ENCODE measurements around the gene FOXJ2. TPM values are rescaled to one million over a fixed set of nuclear protein-coding genes. Genes with fewer than 3 reads are reported as not detected.
"Not testable (repeated sequence)": the region's sequence is repeated elsewhere in the genome, so short reads cannot be mapped to it uniquely, and the experiment has no call there.

The FOXJ2 gene
- total and polyA plus RNA-seq, 10 of the 15 experiments (the other 5 are each of a cell fraction or from before 2014, with no cell fraction given), result 1.4 to 9.3 (median 4.8) TPM

DNA sequence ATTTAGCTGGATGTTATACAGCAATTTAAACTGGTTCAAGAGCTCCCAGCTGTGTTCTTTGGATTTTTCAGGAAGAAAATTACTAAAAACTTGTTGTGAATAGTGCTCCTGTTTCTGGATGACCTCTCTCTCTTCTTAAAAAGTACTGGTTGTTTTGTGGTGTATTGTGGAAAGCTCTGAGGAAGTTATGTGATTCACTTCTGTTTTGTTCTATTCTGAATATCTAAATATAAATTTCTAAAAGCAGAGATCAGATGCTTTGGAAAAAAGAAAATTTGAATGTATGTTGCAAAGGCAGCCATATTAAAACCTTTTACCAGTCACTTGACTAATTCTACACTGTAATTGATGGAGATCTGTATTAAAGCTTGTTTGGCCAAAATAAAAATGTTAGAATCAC, 37.1 kb downstream of the FOXJ2 start:
- H3K4me1 ChIP-seq (ENCODE audit: control insufficient read depth, insufficient read depth, low read length), result peaks cover 5% of the 10 kb centered on the region; the same call in 1 of the 2 replicates
- H3K9me3 ChIP-seq (replicated peaks; ENCODE audit: control insufficient read depth, insufficient read depth, low read length), result no peaks in the 10 kb centered on the region
- FAIRE-seq (no peak), ATAC-seq (no peak), DNase-seq (ENCODE audit: low read depth, low spot score) (no peak)
- ChIA-PET POLR2A (no interaction called here), RAD21 (ENCODE audit: unreplicated experiment) (no interaction called here), CTCF (interaction anchor here (0.9 to 1.3 kb wide), 2 partner anchors 9 to 34 kb away, joined by 3 to 7 read pairs; no protein-coding TSS in a partner anchor), SMC1A (ENCODE audit: uncharacterized antibody, unreplicated experiment) (interaction anchor here (0.8 to 1.4 kb wide), 3 partner anchors 9 to 32 kb away, joined by 3 to 5 read pairs (median 3); no protein-coding TSS in a partner anchor)
- intact Hi-C loops (cut with micrococcal nuclease; ENCODE audit: unreplicated experiment), result no loop called here
- BruUV-seq (replicated peaks), result no TSS peak
- H3K4me3 ChIP-seq, result no peak overlapping the region
- H4K20me1 ChIP-seq (ENCODE audit: control insufficient read depth, insufficient read depth), result no peaks in the 10 kb centered on the region
- no peak overlapping the region for H3K27ac ChIP-seq (ENCODE audit: control insufficient read depth, insufficient read depth)
- H3K79me2 ChIP-seq (ENCODE audit: control insufficient read depth, insufficient read depth, low read length), result no peaks in the 10 kb centered on the region
- H3K36me3 ChIP-seq (ENCODE audit: control insufficient read depth in 2 of 2, insufficient read depth in 2 of 2, low read length in 1 of 2), result no peaks in the 10 kb centered on the region
- no peak overlapping the region for H2AFZ ChIP-seq (ENCODE audit: control insufficient read depth, low read depth, low read length)
- TF ChIP-seq PAX5 (IDR thresholded peaks at IDR 0.05; ENCODE audit: borderline replicate concordance, low read depth, low read length), result no peak
- TF ChIP-seq FOS (IDR thresholded peaks at IDR 0.05; ENCODE audit: borderline replicate concordance, extremely low read depth, insufficient read length), result no peak
- TF ChIP-seq FOXK2 (IDR thresholded peaks at IDR 0.05), result no peak
- H3K27me3 ChIP-seq (replicated peaks in 1 of 2; ENCODE audit: control insufficient read depth in 2 of 2, insufficient read depth in 2 of 2, low read length in 1 of 2), result no peaks in the 10 kb centered on the region
- in situ Hi-C loops (cut with MboI), result no loop called here
- no peak overlapping the region for H3K9ac ChIP-seq (ENCODE audit: control insufficient read depth, insufficient read depth, low read length)
- no peak overlapping the region for H3K4me2 ChIP-seq (ENCODE audit: control insufficient read depth, insufficient read depth)

DNA sequence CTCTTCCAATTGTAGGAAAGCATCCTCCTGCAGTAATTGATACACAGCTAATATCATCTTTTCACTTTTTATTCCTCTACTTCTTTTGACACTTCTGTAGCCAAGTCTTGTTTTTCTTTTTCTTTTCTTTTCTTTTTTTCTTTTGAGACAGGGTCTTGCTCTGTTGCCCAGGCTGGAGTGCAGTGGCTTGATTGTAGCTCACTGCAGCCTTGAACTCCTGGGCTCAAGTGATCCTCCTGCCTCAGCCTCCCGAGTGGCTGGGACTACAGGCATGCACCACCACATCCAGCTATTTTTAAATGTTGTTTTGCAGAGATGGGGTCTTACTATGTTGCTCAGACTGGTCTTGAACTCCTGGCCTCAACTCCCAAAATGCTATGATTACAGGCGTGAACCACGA, 39.3 kb downstream of the FOXJ2 start:
- H2AFZ ChIP-seq (ENCODE audit: control insufficient read depth, low read depth, low read length); H3K9me3 ChIP-seq (replicated peaks; ENCODE audit: control insufficient read depth, insufficient read depth, low read length); H3K79me2 ChIP-seq (ENCODE audit: control insufficient read depth, insufficient read depth, low read length); H3K27me3 ChIP-seq (replicated peaks in 1 of 2; ENCODE audit: control insufficient read depth in 2 of 2, insufficient read depth in 2 of 2, low read length in 1 of 2); POLR2A ChIA-PET; H3K27ac ChIP-seq (ENCODE audit: control insufficient read depth, insufficient read depth); ATAC-seq; H3K4me1 ChIP-seq (ENCODE audit: control insufficient read depth, insufficient read depth, low read length); BruUV-seq (replicated peaks); FAIRE-seq; DNase-seq (ENCODE audit: low read depth, low spot score); H4K20me1 ChIP-seq (ENCODE audit: control insufficient read depth, insufficient read depth); RAD21 ChIA-PET (ENCODE audit: unreplicated experiment); in situ Hi-C loops (cut with MboI); H3K4me3 ChIP-seq; H3K36me3 ChIP-seq (ENCODE audit: control insufficient read depth in 2 of 2, insufficient read depth in 2 of 2, low read length in 1 of 2); H3K4me2 ChIP-seq (ENCODE audit: control insufficient read depth, insufficient read depth); H3K9ac ChIP-seq (ENCODE audit: control insufficient read depth, insufficient read depth, low read length): not testable (repeated sequence)
- CTCF ChIA-PET, result interaction anchor here (1.6 to 2.0 kb wide), 2 partner anchors 26 to 37 kb away, joined by 4 to 7 read pairs; no protein-coding TSS in a partner anchor
- SMC1A ChIA-PET (ENCODE audit: uncharacterized antibody, unreplicated experiment), result interaction anchor here (1.2 kb wide), 1 partner anchor 33 kb away, joined by 3 read pairs; no protein-coding TSS in a partner anchor
- intact Hi-C loops (cut with micrococcal nuclease; ENCODE audit: unreplicated experiment), result loop anchor here (10.0 kb wide), 1 partner anchor 207 kb away; no protein-coding TSS in a partner anchor
- WGBS (ENCODE audit: insufficient coverage, insufficient replicate concordance, low lambda C conversion rate, missing lambda C conversion rate), result 62% methylated on average over 3 of the region's 3 CpGs
